Measurements from ENCODE around the gene CLEC19A. TPM values are rescaled to one million over a fixed set of nuclear protein-coding genes. Genes with fewer than 3 reads are reported as not detected.

Gene CLEC19A
- total and polyA plus RNA-seq, 4 donors = 0.50 to 1.00 (median 0.82) TPM

DNA sequence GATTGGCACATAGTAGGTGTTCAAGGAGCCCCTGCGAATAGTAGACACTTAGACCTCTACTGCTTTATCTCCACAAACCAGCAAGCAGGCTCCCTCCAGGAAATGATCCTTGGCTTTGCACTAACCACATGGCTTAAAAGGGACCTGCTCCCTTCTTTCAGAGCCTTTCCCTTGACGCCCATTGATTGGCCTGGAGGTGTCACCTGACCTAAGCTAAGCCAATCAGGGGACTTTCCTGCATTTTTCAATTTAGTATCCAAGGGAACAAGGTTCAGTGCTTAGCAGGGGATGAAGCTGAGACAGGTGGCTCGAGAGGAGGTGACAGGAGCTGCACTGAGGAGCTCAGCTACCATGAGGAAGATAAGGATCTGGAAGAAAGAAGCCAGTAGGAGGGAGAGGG, 52.8 kb downstream of the CLEC19A start:
- Histone ChIP-seq H3K9me3 (ENCODE audit: control insufficient read depth, insufficient read depth, low read length) (no peaks in the 10 kb centered on the region), H3K27me3 (ENCODE audit: control insufficient read depth, insufficient read depth, low read length) (no peaks in the 10 kb centered on the region), H3K4me1 (ENCODE audit: control insufficient read depth, insufficient read depth, low read length) (no peaks in the 10 kb centered on the region), H3K36me3 (ENCODE audit: control insufficient read depth, insufficient read depth, low read length) (no peaks in the 10 kb centered on the region), H3K27ac (ENCODE audit: low read depth, low read length) (no peak overlapping the region), H3K4me3 (ENCODE audit: low read depth, low read length) (no peak overlapping the region)
- DNase-seq (ENCODE audit: low read depth in 4 of 6, low spot score in 6 of 6) = no peak
- 83% methylated on average over 3 of the region's 3 CpGs for WGBS (ENCODE audit: insufficient coverage)

DNA sequence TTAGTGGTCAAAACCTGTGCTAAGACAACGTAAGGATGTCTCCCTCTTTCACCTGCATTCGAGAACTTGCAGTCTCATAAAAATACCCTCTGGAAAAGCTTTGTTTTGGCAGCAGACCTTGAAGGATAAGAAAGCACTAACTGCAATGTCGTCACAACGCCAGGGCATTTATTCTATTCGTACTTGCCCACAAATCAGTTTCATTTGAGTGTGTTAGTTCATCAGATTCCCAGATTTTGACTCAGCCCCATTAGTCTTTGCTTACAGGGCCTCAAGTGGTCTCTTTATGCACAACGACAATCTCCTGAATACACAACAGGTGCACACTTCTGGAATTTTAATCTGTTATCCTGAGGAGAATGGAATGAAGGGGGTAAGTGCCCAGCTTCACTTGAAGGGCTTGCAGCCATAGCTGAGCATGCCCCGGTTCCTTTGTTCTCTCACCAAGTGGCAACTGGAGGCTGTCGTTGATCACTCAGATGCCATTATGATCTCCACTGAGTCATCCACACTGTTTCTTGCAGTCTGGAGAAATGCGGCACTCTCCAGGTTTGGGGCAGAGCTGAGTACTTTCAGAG, 58.8 kb downstream of the CLEC19A start:
- no peak overlapping the region for H3K4me3 ChIP-seq (ENCODE audit: low read depth, low read length)
- no peaks in the 10 kb centered on the region for H3K9me3 ChIP-seq (ENCODE audit: control insufficient read depth, insufficient read depth, low read length)
- peaks cover 7% of the 10 kb centered on the region for H3K4me1 ChIP-seq (ENCODE audit: control insufficient read depth, insufficient read depth, low read length)
- no peaks in the 10 kb centered on the region for H3K36me3 ChIP-seq (ENCODE audit: control insufficient read depth, insufficient read depth, low read length)
- WGBS (ENCODE audit: insufficient coverage) = 48% methylated on average over 7 of the region's 9 CpGs
- no peak overlapping the region for H3K27ac ChIP-seq (ENCODE audit: low read depth, low read length)
- DNase-seq (ENCODE audit: low read depth in 4 of 6, low spot score in 6 of 6) = no peak
- H3K27me3 ChIP-seq (ENCODE audit: control insufficient read depth, insufficient read depth, low read length) = no peaks in the 10 kb centered on the region

GRCh38 chr16:19344980-19345379, 59.4 kb downstream of the CLEC19A start:
- peaks cover 7% of the 10 kb centered on the region for H3K4me1 ChIP-seq (ENCODE audit: control insufficient read depth, insufficient read depth, low read length)
- H3K9me3 ChIP-seq (ENCODE audit: control insufficient read depth, insufficient read depth, low read length) = no peaks in the 10 kb centered on the region
- H3K36me3 ChIP-seq (ENCODE audit: control insufficient read depth, insufficient read depth, low read length) = no peaks in the 10 kb centered on the region
- no peak overlapping the region for H3K27ac ChIP-seq (ENCODE audit: low read depth, low read length)
- H3K27me3 ChIP-seq (ENCODE audit: control insufficient read depth, insufficient read depth, low read length) = no peaks in the 10 kb centered on the region
- no peak overlapping the region for H3K4me3 ChIP-seq (ENCODE audit: low read depth, low read length)
- DNase-seq (ENCODE audit: low read depth in 4 of 6, low spot score in 6 of 6) = no peak
- 70% methylated on average over 4 of the region's 4 CpGs for WGBS (ENCODE audit: insufficient coverage)

DNA sequence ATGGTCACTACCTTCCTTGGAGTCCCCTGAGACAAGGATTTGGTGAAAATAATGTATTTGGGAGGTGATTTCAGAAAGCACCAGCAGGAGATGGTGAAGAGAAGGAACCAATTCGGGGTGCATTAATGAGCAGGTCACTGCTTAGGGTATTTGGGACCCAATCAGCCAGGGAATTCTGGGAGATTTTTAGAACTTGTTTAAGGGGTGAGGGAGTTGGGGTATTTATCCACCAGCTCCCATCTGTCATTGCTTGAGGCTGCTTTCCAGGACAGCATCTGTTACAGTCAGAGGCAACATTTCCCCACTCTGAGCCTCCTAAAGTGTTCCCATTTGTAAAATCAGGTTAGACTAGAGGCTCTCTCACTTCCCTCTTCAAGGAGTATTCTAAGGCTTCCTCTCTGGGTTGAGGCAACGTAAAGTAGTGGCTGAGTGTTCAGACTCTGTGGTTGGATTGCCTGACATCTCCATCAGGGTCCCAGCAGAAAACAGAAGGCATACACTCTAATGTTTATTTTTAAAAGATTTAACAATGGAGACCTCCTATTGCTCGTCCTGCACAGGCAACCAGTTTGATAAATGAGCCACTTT, 60.9 kb downstream of the CLEC19A start:
- WGBS (ENCODE audit: insufficient coverage) = 0% methylated on average over 1 of the region's 3 CpGs
- H3K9me3 ChIP-seq (ENCODE audit: control insufficient read depth, insufficient read depth, low read length) = no peaks in the 10 kb centered on the region
- H3K27me3 ChIP-seq (ENCODE audit: control insufficient read depth, insufficient read depth, low read length) = no peaks in the 10 kb centered on the region
- H3K4me1 ChIP-seq (ENCODE audit: control insufficient read depth, insufficient read depth, low read length) = peaks cover 7% of the 10 kb centered on the region
- no peak overlapping the region for H3K4me3 ChIP-seq (ENCODE audit: low read depth, low read length)
- DNase-seq (ENCODE audit: low read depth in 4 of 6, low spot score in 6 of 6) = no peak
- H3K36me3 ChIP-seq (ENCODE audit: control insufficient read depth, insufficient read depth, low read length) = no peaks in the 10 kb centered on the region
- no peak overlapping the region for H3K27ac ChIP-seq (ENCODE audit: low read depth, low read length)

DNA sequence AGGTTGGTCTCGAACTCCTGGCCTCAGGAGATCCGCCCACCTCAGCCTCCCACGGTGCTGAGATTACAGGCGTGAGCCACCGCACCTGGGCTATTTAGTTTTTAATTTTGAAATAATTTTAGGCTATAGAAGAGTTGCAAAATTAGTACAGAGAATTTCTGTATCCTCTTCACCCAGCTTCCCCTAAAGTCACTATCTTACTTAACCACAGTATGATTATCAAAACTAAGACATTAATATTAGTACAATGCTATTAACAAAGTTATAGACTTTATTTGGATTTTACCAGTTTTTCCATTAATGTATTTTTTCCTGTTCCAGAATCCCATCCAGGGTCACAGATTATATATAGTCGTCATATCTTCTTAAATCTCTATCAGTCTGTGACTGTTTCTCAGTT, 62.6 kb downstream of the CLEC19A start:
- DNase-seq (ENCODE audit: low read depth in 4 of 6, low spot score in 6 of 6) = no peak
- Histone ChIP-seq H3K4me3 (ENCODE audit: low read depth, low read length) (no peak overlapping the region), H3K4me1 (ENCODE audit: control insufficient read depth, insufficient read depth, low read length) (peaks cover 7% of the 10 kb centered on the region), H3K36me3 (ENCODE audit: control insufficient read depth, insufficient read depth, low read length) (no peaks in the 10 kb centered on the region), H3K27ac (ENCODE audit: low read depth, low read length) (no peak overlapping the region), H3K9me3 (ENCODE audit: control insufficient read depth, insufficient read depth, low read length) (no peaks in the 10 kb centered on the region), H3K27me3 (ENCODE audit: control insufficient read depth, insufficient read depth, low read length) (no peaks in the 10 kb centered on the region)
- WGBS (ENCODE audit: insufficient coverage) = no CpG with 5 or more reads among the region's 6 CpGs

- 13% methylated on average over 11 of the region's 11 CpGs for WGBS (ENCODE audit: insufficient coverage)
- no peak overlapping the region for H3K4me3 ChIP-seq (ENCODE audit: low read depth, low read length)
- no peaks in the 10 kb centered on the region for H3K36me3 ChIP-seq (ENCODE audit: control insufficient read depth, insufficient read depth, low read length)
- H3K9me3 ChIP-seq (ENCODE audit: control insufficient read depth, insufficient read depth, low read length) = no peaks in the 10 kb centered on the region
- H3K4me1 ChIP-seq (ENCODE audit: control insufficient read depth, insufficient read depth, low read length) = peaks cover 7% of the 10 kb centered on the region
- no peaks in the 10 kb centered on the region for H3K27me3 ChIP-seq (ENCODE audit: control insufficient read depth, insufficient read depth, low read length)
- DNase-seq (ENCODE audit: low read depth in 4 of 6, low spot score in 6 of 6) = peak in 2 of 6 donors; percentile 55 to 71
- H3K27ac ChIP-seq (ENCODE audit: low read depth, low read length) = no peak overlapping the region
These were observed 63.2 kb downstream of the CLEC19A start for GRCh38 chr16:19348578-19349315.

- H3K36me3 ChIP-seq (ENCODE audit: control insufficient read depth, insufficient read depth, low read length) = no peaks in the 10 kb centered on the region
- H3K27ac ChIP-seq (ENCODE audit: low read depth, low read length) = no peak overlapping the region
- H3K9me3 ChIP-seq (ENCODE audit: control insufficient read depth, insufficient read depth, low read length) = no peaks in the 10 kb centered on the region
- no peaks in the 10 kb centered on the region for H3K4me1 ChIP-seq (ENCODE audit: control insufficient read depth, insufficient read depth, low read length)
- 71% methylated on average over 2 of the region's 2 CpGs for WGBS (ENCODE audit: insufficient coverage)
- no peak for DNase-seq (ENCODE audit: low read depth in 4 of 6, low spot score in 6 of 6)
- no peaks in the 10 kb centered on the region for H3K27me3 ChIP-seq (ENCODE audit: control insufficient read depth, insufficient read depth, low read length)
- no peak overlapping the region for H3K4me3 ChIP-seq (ENCODE audit: low read depth, low read length)
These were observed 68.8 kb downstream of the CLEC19A start for GRCh38 chr16:19354371-19354770.

- Histone ChIP-seq H3K4me3 (ENCODE audit: low read depth, low read length) (no peak overlapping the region), H3K9me3 (ENCODE audit: control insufficient read depth, insufficient read depth, low read length) (no peaks in the 10 kb centered on the region), H3K36me3 (ENCODE audit: control insufficient read depth, insufficient read depth, low read length) (no peaks in the 10 kb centered on the region), H3K4me1 (ENCODE audit: control insufficient read depth, insufficient read depth, low read length) (no peaks in the 10 kb centered on the region), H3K27me3 (ENCODE audit: control insufficient read depth, insufficient read depth, low read length) (no peaks in the 10 kb centered on the region), H3K27ac (ENCODE audit: low read depth, low read length) (no peak overlapping the region)
- WGBS (ENCODE audit: insufficient coverage) = no CpG with 5 or more reads among the region's 4 CpGs
- DNase-seq (ENCODE audit: low read depth in 4 of 6, low spot score in 6 of 6) = no peak
These were observed 70.8 kb downstream of the CLEC19A start for GRCh38 chr16:19356024-19356952.

DNA sequence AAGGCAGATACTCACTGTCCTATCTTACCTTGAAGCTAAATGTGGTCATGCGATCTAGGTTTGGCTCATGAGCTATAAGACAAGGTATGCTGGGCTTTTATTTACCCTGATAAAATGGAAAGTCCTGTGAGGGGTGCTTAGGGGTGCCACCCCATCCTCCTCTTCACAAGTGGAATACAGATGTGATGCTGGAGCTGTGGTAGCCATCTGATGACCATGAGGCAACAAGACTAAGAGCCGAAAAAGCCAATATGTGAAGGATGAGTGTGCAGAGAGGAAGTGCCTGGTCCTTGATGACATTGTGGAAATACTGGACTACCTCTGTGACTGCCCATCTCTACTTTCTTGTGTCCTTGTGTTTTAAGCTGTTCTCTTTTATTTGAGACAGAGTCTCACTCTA, 74.0 kb downstream of the CLEC19A start:
- Histone ChIP-seq H3K4me3 (ENCODE audit: low read depth, low read length) (no peak overlapping the region), H3K36me3 (ENCODE audit: control insufficient read depth, insufficient read depth, low read length) (no peaks in the 10 kb centered on the region), H3K27ac (ENCODE audit: low read depth, low read length) (no peak overlapping the region), H3K27me3 (ENCODE audit: control insufficient read depth, insufficient read depth, low read length) (no peaks in the 10 kb centered on the region), H3K4me1 (ENCODE audit: control insufficient read depth, insufficient read depth, low read length) (peaks cover 5% of the 10 kb centered on the region), H3K9me3 (ENCODE audit: control insufficient read depth, insufficient read depth, low read length) (no peaks in the 10 kb centered on the region)
- WGBS (ENCODE audit: insufficient coverage) = 100% methylated on average over 1 of the region's 2 CpGs
- no peak for DNase-seq (ENCODE audit: low read depth in 4 of 6, low spot score in 6 of 6)

Data from spinal cord (tissue), 10 donors.